SW 1271 (cell line): ENCODE results near the gene LRRFIP2.
"Not testable (repeated sequence)": the region's sequence is repeated elsewhere in the genome, so short reads cannot be mapped to it uniquely, and the experiment has no call there.

Source experiments
- DNase-seq, 2 experiments: peaks; one replicate each; lab custom pipeline; 2025; lab: John Stamatoyannopoulos, UW

Gene LRRFIP2

DNA sequence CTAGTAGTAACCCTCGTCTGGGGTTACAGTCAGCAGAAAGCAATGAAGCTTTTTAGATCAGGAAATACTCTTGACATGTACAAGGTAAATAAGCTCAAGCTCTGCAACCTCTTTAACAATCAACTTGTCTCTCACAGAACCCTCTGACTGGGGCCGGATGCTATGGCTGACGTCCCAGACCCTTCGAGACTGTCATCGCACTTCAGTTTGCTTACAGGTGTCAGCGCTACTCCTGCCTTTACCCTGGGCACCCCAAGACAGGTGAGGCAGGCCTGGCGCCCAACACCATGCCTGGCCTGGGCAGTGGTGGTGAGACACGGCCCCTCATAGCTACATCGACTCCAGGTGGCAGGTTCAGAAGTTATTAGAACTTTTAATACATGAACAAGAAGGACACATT lies 30.6 kb downstream of the LRRFIP2 start:
- DNase-seq, result no peak

DNA sequence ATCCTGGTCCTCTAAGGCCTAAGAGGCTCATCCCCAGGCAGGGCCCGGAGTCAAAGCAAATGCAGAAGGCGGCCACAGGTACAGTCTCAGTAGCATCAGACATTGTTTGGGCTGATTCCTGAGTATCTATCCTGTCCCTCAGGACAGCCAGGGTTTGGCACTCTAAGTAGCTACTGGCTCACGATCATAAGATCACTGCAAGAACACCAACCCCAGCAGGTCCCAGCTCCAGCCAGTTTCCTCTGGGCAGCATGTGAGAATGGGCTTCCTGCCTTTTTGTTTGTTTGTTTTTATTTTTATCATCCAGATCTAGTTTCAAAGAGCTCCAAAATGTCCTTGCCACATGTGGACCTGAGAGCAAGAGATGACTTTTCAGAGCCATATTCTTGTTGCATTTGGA lies 32.7 kb downstream of the LRRFIP2 start:
- DNase-seq, result no peak

DNA sequence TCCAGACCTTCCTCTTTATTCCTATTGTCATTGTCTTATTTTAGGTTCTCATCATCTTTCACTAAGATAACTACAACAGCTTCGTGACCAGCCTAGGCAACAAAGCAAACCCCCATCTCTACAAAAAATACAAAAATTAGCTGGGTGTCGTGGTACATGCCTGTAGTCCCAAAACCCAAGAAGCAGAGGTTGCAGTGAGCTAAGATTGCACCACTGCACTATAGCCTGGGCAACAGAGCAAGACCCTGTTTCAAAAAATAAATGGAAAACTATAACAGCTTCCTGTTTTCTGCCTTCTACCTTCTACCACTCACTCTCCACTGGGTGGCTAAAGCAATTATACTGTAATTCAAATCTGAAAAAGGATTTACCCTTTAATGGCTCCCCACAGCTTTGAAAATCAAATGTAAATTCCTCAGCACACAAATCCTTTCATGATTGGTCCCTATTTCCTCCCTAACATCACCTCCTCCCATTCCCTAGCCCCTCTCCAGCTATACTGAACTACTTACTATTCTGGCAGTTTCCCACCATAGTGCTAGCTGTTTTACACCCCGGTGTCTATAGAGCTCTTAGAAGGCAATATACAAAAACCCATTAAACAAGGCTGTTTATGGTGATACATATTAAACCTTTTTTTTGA lies 33.4 kb downstream of the LRRFIP2 start:
- no peak for DNase-seq

DNA sequence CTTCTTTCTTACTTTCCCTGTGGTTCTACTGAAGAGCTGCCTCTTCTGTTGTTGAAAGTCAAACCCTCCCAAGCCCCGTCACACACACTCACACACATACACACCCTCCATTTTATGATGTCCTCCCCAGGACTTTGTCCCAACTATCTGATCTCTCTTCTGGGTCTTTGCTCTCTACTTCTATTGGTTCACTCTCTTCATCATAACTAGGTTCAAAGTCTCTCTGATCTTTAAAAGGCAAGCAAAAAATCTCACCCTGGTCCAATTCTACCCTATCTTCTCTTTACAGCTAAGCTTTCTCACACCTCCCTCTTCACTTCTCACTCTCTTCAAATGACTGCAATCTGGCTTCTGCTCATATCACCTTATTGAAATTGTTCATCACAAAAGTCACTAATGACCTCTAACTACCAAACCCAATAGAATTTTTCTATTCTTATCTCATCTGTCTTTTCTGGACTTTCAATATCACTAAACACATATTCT lies 34.8 kb downstream of the LRRFIP2 start:
- no peak for DNase-seq

DNA sequence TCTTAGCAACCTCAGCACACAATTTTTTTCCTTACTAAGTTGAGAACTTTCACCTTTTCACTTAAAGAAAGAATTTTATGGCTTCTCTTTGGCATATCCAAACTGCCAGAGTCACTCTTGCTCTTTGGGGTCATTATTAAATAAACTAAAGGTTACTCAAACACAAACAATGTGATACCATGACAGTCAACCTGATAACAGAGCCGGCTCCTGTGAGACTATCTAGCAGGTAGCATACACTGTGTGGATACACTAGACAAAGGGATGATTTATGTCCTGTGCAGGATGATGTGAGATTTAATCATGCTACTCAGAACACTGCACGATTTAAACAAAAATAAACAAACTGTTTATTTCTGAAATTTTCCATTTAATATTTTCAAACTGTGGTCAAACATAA lies 35.6 kb downstream of the LRRFIP2 start:
- no peak for DNase-seq

DNA sequence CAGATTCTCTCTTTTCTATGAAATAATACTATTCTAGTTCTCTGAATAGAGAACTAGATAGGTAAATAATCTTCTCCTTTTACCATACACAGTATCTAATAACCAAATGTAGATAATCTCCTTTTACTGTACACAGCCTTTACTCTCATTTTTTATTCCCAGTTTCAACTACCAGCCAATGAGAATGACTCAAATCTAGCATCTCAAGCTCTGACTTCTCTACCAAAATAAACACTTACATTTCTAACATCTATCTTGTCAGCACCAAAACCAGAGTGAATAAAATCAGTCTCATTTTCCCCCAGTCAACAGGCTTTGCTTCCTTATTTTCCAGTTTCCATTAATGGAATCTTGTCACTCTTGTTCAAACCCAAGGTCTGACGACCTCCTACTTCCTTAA lies 36.9 kb downstream of the LRRFIP2 start:
- no peak for DNase-seq

DNA sequence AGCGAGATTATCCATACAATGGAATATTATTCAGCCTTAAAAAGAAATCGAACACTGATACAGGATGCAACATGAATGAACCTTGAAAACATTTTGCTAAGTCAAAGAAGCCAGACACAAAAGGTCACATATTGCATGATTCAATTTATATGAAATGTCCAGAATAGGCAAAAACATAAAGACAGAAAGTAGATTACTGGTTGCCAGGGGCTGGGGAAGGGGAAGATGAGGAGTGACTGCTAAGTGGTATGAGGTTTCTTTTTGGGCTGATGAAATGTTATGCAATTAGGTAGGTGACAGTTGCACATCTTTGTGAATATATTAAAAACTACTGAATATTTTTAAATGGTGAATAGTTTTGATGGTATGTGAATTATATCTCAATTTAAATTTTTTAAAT lies 38.3 kb downstream of the LRRFIP2 start:
- no peak for DNase-seq

DNA sequence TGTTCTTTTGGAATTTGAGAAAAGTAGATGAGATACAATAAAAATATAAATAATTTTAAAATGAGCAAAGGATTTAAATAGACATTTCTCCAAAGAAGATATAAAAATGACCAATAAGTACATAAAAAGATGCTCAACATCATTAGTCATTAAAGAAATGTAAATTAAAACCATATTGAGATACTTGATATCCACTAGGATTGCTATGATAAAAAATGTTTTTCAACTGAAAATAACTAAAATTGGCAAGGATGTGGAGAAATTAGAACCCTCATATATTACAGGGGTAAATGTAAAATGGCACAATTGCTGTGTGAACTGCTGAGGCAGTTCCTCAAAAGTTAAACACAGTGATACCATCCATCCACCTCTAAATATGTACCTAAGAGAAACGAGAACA lies 38.8 kb downstream of the LRRFIP2 start:
- DNase-seq, result no peak

DNA sequence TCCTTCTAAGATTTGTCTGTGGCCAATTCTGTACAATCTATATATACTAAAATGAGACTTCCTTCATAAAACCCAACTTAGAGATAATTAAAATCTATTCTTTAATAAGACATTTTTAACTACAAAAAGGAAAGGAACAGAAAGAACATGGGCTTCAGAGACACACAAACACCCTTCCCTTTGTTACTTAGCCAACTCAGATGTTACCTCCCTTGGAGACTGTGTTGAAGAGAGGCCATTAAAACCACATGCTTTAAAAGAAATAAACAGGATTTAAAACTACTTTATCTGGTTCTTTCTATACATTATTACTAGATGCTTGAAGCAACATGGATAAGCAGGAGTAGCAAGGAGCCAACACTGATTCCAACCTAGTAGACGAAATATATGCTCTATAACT lies 42.0 kb downstream of the LRRFIP2 start:
- no peak for DNase-seq

DNA sequence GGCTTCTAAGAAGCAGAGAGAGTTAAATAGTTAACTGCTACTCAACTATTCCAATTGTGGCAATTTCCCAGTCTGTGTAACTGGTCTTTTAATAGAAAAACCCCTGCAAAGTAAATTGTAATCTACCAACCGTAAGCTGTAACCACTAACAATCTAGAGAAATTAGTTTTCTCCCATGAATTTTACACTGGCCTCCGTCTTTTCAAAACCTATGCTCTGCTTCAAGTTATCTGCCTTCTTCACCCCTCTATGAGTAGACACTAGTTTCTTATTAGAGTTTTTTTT lies 42.6 kb downstream of the LRRFIP2 start:
- no peak for DNase-seq

DNA sequence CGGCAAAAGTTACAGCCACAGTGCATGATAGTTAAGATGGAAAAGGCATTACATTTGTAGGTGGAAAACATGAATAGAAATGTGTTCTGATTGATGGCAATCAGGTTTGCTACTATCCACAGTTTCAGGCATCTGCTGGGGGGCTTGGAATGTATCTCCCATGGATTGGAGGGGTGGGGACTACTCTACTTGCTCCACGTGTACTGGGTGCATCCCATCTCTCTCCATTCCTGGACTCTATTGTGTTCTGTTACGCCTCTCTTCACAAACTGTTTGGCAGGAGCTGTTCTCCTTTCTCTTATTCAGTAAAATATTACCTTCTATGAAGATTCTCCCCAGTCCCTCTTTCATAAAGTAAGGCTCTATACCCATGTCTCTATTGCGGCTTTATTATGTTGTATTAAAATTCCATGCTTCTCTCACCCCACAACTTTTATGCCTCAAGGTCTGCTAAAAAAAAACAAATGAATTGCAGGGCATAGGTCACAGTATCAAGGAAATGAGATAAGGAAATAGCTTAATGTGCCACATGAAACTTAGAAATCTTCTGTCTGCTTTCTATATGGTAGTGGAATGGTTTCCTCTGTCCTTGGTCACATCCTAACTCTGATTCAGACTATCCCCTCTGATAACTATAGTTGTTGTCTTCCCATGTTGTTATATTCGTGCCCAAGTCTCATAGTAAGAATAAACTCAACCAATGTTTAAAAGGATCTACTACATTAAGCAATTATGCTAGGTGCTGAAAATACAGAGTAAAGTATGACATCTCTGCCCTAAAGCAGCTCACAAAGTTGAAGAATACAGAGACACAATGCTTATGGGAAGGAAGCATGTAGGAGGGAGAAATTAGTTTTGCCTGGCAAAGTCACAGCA lies 43.2 kb downstream of the LRRFIP2 start:
- no peak for DNase-seq

DNA sequence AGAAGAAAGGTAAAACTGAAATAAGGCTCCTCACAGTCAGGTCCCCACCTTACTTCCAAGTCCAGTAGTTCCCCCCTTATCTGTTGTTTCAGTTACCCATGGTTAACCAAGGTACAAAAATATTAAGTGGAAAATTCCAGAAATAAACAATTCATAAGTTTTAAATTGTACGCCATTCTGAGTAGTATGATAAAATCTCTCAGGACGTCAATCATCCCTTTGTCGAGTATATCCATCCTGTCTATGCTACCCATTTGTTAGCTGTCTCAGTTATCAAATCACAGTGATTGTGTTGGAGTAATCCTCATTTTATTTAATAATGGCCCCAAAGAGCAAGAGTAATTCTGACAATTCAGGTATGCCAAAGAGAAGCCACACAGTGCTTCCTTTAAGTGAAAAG lies 43.9 kb downstream of the LRRFIP2 start:
- DNase-seq, result no peak

DNA sequence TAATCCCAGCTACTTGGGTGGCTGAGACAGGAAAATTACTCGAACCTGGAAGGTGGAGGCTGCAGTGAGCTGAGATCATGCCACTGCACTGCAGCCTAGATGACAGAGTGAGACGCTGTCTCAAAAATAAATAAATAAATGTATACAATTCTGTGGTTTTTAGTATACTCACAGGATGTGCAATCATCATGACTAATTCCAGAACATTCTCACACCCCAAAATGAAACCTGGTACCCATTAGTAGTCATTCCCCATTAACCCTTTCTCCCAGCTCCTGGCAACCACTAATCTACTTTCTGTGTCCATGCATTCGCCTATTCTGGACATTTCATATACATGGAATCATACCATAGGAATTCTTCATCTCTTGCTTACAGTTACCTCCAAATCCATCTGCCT lies 44.5 kb downstream of the LRRFIP2 start:
- no peak for DNase-seq

DNA sequence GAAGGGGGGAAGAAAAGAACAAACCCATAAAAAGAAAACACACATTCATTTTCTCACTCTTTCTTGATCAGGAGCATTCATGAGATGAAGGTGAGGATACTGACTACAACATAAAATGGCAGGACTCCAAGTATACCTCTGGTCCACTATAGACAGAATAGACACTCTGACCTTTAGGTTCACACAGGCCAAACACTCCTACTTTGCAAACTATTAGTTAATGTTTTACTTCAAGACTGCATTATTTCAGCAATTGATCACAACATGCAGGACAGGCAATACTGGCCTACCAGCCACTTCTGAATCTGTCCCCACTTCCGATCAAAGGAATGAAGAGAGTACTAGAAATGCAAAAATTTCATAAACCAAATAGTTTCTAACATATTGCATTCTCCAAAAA lies 47.0 kb downstream of the LRRFIP2 start:
- DNase-seq, result no peak

DNA sequence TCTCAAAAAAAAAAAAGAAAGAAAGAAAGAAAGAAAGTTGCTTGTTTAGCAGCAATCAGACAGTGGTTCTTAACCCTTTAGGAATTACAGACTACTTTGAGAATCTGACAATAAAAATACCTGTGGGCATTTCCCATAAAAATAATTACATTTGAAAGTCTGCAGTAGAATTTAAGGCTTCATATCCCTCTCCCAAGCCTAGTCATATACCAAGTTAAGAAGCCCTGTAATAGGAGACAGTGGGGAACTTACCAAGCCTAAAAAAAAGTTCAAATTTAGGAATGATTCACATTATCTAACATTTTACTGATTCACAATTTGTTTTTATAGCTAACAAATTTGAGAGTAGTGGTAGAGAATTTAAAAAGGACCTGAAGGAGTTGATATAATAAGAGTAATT lies 47.5 kb downstream of the LRRFIP2 start:
- no peak for DNase-seq

DNA sequence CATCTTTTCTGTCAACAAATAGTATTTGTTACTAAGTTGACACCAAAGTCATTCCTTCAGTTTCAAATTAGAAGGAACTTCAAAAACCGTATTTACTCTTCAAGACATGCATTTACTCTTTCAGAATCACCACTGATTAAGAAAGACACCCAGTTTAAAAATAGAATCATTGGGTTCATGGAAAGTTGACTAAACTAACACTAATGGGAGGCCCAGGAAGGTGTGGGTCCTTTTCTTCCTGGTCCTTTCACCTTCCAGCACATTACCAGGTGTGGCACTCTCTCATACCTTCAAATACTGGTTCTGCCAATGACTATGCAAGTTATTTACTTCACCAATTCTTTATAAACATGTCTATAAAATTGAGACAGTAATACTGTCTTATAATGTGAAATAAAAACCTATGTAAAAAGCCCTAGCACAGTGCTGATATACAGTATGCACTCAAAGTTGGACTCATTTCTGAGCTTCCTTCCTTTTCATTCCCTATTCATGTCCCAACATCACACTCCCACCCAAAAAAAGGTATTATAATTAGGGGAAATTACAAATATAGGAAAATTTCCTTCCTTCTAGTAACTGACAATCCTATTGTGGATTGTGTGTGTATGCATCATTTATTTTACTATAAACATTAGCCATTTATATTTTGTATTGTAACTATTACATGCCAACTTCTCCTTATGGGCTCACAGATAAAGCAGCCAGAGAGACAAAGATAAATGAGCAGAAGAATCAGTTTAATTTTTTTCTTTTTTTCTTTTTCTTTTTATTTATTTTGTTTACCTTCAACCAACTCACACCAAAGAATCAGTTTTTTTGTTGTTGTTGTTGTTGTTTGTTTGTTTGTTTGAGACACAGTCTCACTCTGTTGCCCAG lies 48.9 kb downstream of the LRRFIP2 start:
- no peak for DNase-seq

DNA sequence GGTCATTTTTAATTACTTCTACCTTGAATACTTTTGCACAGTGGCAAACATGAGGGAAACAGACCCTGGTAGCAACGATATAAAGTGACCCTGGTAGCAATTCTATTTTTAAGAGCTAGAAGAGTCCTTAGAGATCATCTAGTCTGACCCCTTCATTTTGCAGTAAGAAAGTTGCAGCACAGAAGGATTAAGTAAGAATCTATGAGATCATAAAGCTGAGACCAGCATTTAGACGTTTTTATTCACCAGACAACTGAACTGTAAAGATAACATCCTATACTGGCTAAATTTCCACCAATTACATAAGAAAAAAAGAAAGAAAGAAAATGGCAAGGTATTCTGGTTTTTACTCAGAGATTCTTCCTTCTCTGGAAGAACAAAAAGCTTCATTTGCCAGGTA lies 49.9 kb downstream of the LRRFIP2 start:
- no peak for DNase-seq

DNA sequence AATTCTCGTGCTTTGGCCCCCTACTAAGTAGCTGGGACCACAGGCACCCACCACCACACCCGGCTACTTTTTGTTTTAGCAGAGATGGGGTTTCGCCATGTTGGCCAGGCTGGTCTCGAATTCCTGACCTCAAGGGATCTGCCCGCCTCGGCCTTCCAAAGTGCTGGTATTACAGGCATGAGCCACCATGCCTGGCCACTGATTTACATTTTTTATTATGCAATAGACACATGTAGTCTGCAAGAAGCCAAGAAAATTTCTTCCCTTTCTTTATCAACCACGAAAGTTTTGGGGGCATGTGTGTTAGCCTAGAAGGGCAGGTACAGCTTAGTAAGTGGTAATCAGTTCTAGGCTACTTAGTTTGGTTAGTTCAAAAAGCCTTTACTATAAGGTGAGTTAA lies 51.1 kb downstream of the LRRFIP2 start:
- no peak for DNase-seq

DNA sequence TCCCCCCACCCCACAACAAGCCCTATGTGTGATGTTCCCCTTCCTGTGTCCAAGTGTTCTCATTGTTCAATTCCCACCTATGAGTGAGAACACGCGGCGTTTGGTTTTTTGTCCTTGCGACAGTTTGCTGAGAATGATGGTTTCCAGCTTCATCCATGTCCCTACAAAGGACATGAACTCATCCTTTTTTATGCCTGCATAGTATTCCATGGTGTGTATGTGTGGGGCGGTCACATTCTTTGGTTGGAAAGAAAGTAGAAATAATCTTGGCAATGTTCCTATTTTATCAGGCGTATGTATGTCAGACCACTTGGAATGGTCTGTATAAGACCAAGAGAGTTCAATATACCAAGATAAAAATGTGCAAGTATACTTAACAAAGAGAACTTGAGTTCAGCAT lies 52.3 kb downstream of the LRRFIP2 start:
- not testable (repeated sequence) for DNase-seq

DNA sequence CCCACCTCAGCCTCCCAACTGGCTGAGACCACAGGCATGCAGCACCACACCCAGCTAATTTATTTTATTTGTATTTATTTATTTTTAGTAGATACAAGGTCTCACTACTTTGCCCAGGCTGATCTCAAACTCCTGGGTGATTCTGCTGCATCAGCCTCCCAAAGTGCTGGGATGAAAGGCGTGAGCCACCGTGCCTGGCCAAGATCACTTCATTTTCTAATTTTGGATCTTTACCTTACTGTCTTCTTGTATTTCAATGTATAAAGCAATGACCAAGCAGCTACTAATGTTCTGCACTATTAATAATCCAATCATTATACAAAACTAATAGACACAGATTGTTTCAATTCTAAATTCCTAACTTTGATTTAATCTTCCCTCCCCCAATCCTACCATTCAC lies 56.2 kb downstream of the LRRFIP2 start:
- no peak for DNase-seq

DNA sequence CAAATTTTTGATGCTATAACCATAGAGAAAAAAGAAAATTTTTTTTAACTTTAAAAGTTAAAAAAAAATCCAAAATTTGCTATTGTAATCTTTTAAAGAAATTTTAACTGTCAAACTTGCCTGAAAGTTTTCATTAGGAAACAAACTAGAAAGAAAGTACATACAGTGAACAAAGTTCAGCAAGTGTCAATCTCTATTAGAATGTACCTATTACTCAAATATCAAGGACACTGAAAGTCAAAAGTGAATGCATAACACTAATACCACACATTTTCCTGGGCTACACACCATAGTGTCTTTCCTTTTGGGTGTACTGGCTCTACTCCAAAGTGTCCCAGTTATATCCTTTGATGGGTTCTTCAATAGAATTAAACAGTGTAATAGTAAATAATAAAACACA lies 56.8 kb downstream of the LRRFIP2 start:
- no peak for DNase-seq

DNA sequence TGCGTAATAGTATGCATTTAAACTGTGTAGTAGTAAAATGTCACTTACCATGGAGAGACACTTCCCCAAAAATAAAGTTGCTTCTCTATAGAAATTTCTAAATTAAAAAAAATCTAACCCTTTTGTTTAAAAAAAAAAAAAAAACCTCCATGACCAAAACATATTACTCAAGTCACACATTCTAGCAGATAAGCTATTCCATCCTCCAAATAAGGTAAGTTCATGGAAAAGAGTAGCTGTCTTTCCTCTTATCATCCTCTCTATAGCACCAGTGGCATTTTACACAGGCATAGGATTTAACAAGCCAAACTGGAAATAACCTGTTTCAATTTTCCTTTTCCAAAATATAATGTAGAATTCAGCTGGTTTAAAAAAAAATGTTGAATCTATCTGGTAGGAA lies 57.4 kb downstream of the LRRFIP2 start:
- no peak for DNase-seq

DNA sequence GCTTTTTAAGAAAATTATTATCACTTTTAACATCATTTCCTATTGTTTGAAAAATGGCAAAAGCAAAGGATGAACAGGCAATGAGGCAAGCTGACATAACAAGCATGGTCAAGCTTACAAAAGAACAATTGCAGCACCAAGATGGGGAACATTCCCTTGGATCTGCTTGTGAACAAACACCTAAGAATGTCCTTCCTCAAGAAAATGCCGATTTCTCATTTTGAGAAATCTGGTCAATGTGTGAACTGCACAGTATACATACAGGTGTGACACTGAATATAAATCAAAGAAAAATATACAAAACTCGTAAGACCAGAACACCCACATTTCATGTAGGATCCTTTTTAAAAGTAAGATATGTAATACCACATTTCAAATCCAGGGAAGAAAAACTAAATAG lies 58.9 kb downstream of the LRRFIP2 start:
- DNase-seq, result no peak
